GM18505 (cell line): ENCODE results near the gene PIGQ.

Experiments used
- ATAC-seq: cut with Tn5 transposase; IDR thresholded peaks from one replicate; pipeline ENCODE4 v1.9.1; 2021; ENCODE audit not compliant: unreplicated experiment
- POLR2A ChIP-seq: IDR thresholded peaks from 4 replicates; pipeline ENCODE4 v1.6.1; 2011; ENCODE audit warnings: borderline replicate concordance; ENCODE audit not compliant: insufficient read depth, insufficient read length; ENCODE audit errors: extremely low read depth

Gene PIGQ

DNA sequence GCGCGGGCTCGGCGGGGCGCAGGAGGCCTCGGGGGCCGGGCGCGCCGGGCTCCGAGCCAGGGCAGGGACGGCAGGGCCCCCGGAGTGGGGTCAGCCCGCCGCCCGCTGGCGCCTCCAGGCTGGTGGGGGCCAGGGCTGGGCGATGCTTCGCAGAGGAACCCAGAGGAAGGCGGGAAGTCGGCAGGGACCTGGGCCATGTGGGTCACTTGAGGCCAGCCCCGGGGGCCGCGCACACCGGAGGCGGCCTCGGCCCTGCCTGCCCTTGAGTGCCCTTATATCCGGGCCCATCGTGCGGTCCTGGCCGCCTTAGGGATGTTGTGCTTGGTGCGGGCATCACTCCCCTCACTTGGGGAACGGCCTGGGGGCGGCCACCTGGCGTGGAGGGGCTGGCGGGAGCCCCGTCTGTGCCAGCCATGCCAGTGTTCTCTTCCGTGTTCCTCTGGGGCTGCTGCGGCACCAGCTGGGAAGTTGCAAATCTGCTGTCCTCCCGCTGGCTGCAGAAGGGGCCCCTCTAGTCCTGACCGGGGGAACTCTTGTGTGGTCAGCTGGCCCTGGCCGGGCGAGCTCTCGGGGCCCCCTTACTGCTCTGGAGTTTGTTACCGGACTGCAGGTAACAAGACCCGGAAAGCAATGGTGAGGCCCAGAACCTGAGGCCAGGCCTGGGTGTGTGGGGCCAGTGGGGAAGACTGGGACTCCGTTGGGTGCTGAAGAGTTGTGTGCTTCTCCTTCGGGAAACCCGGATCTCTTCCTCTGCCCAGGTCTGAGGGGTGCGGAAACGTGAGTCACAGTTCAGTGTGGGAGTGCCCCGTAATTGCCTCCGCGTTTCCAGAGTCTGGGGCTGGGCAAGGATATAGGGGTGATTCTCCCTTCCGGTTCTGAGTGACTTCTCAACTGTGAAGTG, 41.4 kb upstream of the PIGQ start:
- ATAC-seq: peak; percentile 14

DNA sequence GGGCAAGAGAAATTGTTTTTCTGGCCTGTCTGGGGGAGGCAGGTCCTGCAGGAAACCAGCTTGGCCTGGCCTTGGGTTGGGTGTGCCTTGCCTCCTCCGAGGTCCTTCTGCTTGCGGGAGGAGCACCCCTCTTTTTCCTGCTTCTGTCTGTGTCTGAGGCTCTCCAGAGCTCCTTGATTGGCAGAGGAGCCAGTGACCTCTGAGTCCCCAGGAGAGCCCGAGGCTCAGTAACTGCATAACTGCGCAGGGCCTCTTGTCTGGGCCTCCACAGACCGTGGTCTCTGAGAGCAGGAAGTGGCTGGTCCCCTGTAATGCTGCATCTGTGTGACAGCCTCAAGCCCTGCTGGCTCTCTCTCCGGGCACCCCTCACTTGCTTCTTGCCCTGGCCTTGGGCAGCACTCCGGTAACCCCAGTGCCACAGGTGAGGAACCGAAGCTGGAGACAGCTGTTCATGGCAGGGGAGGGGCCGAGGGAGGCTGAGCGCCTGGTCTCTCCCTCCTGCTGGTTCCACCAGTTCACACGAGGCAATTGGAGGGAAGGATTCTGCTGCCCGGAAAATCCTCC, 40.7 kb upstream of the PIGQ start:
- TF ChIP-seq POLR2A: no peak
- no peak for ATAC-seq

More for the DNA sequence above, 41.4 kb upstream of the PIGQ start:
- TF ChIP-seq POLR2A: peak; percentile 8

DNA sequence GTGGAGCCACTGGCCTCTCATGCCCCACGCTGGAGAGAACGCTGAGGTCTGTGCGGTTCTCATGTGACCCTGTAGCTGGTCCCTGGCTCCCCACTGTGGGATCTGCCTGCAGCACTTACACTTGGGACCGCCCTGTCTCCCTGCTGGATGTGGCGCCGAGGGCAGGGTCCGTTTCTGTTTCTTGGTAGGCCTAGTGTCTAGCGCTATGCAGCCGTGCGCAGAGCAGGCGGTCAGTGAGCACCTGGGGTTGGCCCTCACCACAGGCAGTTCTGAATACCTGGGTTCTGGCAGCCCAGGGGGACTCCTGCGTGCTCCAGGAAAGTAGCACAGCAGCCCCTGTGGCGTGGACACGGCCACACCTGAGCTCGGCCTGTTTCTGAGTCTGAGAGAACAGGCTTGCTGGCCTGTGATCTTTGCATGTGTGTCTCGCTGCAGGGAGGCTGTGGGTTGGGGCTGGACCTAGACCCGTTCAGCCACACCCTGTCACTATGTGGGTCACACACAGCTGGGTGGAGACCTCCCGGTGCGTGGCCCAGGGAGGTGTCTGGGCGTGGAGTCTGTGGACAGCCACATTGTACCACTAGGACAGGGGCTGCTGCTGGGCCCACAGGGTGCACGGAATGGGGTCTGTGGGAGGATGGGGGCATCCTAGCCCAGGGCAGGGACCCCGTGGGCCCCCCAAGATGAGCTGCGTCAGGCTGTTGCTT, 39.5 kb upstream of the PIGQ start:
- ATAC-seq: no peak
- no peak for TF ChIP-seq POLR2A

- no peak for ATAC-seq
- no peak for TF ChIP-seq POLR2A
Measured at GRCh38 chr16:531494-532125, 38.2 kb upstream of the PIGQ start.

DNA sequence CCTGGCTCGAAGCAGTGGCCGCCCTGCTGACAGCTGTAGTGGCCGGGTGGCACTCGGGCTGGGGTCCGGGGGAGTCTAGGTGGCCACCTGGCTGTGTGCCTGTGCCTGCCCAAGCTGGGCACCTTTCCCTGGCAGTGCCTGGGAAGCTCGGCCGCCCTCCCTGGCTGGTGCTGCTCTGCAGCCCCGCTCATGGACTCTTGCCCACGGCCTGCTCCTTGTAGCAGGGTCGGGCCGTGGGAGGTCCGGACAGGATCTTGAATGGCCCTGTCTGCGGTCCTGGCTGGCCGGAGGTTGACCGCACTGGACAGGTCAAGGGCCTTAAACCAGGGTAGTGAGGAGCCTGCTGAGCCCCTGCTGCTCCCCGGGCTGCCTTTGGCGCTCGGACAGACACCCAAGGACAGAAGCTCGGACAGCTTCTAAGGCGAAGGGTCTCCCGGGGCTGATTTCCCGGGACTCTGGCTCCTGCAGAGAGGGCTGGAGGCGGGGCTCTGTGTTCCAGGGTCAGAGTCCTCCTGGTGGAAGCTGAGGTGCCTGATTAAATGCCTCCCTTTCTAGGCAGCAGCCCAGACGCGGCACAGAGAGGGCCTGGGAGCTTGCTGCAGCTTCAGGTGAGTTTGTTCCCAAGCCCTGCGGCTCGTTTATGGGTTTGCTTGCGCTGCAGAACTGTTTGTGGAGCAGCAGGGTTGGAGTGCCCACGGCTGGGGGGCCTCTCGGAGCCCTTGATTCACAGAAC, 36.2 kb upstream of the PIGQ start:
- no peak for TF ChIP-seq POLR2A
- ATAC-seq: no peak

GRCh38 chr16:534135-534534, 35.6 kb upstream of the PIGQ start:
- no peak for TF ChIP-seq POLR2A
- no peak for ATAC-seq

DNA sequence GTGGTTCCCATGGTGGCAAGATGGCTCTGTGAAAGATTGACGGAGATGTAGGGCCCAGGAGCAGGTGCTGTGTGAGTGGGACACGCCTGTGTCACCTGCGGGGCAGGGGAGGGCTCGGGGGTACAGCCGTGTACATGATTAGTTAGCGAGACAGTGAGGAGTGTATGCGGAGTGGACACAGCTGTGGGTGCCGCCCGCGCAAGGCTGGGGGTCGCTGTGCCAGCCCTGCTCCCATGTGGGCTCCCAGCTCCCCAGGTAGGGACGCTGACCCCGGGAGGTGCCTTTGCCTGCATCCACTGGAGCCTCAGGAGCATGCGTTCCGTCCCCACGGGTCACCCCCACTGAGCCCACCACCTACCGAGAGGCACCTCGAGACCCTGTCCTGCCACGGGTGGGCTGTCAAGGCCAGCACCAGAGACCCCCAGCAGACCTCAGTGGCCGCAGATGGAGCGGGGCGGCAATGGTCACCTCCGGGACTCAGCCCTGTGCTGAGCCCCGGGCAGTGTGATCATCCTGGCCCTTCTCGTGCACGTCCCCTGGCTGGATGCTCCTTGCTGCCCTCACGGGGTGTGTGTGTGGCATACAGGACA, 34.8 kb upstream of the PIGQ start:
- ATAC-seq: no peak
- TF ChIP-seq POLR2A: no peak

- no peak for TF ChIP-seq POLR2A
- ATAC-seq: no peak
Measured at GRCh38 chr16:535446-536405, 34.0 kb upstream of the PIGQ start.

GRCh38 chr16:536746-537145, 33.0 kb upstream of the PIGQ start:
- no peak for ATAC-seq
- TF ChIP-seq POLR2A: no peak

GRCh38 chr16:537415-538335, 32.1 kb upstream of the PIGQ start:
- no peak for TF ChIP-seq POLR2A
- no peak for ATAC-seq

GRCh38 chr16:539901-540530, 29.8 kb upstream of the PIGQ start:
- ATAC-seq: no peak
- TF ChIP-seq POLR2A: no peak
